Stimulated activated CD8-positive, alpha-beta memory T cell treated with anti-CD3 and anti-CD28 coated beads, Interleukin-4, amount 100 ng/mL, for 48 hours (primary cell): ENCODE data around the gene TIAM2.
A peak's percentile ranks its signal among the peaks of the same experiment; 100 is the strongest.
"Not testable (repeated sequence)": the region's sequence is repeated elsewhere in the genome, so short reads cannot be mapped to it uniquely, and the experiment has no call there.

Experiments used
- DNase-seq: peaks from one replicate; pipeline ENCODE4 v3.0.0-alpha.2; 2020

Gene TIAM2

GRCh38 chr6:155066921-155067680, 72.0 kb downstream of the TIAM2 start:
- DNase-seq: no peak

GRCh38 chr6:155067956-155068615, 73.0 kb downstream of the TIAM2 start:
- DNase-seq: no peak

DNA sequence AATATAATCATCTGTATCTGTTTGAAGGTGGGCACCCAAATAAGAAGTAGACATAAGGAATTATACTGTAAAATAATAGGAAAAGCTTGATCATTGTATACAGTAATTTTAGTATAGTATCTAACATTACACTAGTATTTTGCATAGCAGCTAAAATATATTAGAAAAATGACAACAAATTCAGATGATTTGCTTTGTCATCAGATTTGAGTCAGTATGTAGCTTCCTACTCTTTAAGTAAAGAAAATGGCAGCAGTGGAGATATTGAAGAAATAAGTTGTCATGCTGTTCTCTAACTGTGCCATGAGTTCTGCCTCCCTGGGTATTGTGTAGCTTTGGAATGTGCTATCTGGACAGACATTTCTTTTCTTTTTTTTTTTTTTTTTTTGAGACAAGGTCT, 74.4 kb downstream of the TIAM2 start:
- no peak for DNase-seq

GRCh38 chr6:155075930-155076695, 81.0 kb downstream of the TIAM2 start:
- DNase-seq: no peak

DNA sequence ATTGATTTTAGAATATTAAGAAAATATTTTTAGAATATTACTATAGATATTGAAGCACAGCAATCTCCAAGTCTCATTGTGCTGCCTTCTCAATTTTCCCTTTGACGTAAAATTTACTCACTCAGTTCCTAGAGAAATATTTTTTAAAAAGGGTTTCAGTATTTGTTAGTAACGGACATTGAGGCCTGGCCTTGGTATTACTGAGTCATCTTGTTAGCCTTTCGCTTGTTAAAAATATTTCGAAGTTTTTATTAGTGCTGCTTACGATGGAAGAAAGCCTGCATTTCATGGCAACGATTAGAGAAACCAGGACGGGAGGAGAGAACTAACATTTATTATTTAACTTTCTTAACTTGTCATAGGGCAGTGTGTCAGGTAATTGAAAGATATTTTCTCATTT, 82.2 kb downstream of the TIAM2 start:
- DNase-seq: no peak

DNA sequence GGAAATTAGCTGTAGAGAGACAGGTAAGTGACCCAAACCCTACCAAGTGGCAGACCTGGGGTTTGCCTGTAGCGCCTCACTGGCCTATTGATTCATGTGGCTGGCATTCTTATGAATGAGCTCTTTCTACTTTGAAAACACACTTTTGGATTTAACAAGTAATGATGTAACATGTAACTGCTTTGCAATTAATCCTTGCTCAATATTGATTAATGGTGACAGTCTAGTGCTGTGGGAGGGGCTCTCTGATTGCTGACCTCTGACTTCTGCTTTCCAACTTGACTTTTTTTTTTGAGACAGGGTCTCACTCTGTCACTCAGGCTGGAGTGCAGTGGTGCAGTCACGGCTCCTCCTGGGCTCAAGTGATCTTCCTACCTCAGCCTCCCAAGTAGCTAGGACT, 82.7 kb downstream of the TIAM2 start:
- DNase-seq: no peak

DNA sequence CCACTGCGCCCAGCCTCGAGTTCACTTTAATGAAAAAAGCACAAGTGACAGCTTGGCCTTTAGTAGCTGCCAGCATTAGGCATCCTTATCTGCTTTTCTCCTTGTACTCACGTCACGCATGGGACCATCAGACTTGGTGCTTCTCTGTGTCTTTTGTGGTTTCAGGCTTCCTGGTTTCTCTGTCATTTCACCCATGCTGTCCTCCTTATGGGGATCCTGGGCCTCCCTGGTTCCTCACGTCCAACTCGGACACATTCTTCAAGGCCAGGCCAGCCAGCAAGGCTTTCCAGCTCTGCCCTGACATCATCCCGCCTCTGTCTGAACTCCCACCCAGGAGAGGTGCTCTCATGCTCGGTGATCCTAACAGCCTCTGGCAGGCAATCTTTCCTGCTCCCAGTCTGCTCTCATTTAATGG, 83.2 kb downstream of the TIAM2 start:
- DNase-seq: no peak

GRCh38 chr6:155079985-155080452, 84.9 kb downstream of the TIAM2 start:
- peak; percentile 57 for DNase-seq

DNA sequence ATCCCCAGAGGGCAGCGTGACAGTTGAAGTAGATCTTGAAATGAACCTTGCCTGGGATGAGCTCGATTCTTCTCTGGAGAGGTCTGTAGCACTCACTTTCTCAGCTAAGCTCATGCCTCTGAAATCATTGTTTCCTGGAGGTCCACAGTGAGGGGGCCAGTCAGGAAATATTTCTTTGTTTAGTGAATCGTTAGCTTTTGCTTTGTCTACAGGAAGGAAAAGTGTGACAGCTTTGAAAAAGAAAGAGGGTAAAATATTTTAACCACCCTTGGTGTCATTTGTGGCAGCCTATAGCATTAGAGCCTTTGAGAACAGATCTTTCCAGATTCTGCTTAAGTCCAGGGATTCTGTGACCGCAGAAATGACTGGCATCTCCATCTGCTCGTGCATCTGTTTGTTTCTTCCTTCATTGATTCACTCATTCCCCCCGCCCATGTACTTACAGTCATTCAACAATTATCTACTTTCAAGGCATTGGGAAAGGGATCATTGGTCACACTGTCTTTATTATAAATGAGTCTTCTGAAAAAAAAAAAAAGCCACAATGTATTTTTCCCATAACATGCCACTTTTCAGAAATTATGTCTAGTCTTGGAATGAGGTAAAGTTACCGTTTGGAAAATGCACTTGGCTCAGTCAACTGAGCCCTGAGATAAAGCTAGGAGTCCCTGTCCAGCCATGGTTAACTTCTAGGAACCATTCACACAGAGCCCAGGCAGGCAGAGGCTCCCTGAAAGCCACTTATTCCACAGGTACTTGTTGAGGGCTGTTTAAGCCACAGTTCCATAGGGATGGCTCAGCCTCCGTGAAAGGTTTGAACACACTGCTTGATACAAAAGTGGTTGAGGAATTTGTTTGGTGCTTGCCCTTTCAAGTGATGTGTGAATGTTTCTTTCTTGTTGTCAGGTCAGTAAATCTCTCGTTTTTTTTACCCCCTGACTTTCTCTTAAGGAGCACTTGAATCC, 86.0 kb downstream of the TIAM2 start:
- DNase-seq: no peak

DNA sequence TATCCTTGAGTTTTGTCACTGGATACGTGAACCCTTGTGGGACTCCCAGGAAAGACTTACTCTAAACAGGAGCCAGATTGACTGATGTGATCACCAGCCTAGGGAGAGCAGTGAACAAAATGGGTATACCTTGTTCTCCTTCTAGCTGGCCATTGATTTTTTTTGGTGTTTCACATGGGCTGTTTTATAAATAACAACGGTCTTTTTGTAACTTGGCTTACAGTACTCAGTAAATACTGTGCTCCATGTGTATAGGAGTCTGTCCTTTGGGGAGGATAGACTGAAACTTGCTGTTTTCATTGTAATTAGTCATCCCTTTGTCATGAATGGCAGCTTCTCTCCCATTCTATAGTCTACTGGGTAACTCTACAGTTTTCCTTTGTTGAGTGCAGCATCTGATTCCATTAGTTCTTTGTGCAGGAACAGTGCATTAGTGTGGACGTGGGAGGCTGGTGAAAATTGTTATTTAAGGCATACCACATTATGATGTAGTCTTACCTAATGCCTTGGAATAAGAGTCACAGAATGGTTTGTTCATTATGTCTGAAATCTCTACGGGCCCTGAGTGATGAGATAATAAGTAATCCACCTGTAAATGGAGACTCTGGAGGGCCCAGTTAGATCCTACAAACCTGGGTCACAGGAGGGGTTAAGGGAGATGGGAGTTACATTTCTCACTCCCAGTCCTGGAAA, 89.5 kb downstream of the TIAM2 start:
- DNase-seq: no peak

DNA sequence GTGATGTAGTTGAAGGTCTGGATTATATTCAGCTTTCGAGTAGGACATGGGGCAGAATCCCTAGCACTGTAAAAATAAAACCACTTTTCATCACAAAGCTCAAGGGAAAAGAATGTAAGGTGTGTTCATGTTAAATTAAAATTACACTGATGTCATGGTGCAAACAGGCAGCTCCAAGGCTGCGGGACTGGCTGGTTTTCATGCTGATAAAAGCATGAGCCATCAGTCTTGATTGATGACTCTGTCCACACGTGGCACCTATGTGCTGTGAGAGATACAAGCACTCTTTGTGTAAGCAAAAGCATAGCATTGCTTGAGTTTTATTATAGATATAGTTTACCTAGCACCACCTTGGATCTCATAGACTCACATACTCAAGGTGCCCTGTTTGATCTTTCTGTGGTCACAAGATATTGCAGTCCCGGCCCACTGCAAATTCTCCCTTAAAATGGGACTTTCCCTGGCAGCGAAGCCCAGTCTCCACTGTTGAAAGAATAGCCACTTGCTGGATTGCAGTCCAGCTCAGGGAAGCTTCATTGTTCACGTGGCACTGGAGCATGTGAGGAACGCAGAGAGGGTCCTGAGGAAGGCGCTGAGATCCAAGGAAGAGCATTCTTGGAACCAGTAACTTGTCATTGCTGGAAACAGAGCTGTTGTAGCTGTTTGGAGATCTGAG, 90.6 kb downstream of the TIAM2 start:
- no peak for DNase-seq

DNA sequence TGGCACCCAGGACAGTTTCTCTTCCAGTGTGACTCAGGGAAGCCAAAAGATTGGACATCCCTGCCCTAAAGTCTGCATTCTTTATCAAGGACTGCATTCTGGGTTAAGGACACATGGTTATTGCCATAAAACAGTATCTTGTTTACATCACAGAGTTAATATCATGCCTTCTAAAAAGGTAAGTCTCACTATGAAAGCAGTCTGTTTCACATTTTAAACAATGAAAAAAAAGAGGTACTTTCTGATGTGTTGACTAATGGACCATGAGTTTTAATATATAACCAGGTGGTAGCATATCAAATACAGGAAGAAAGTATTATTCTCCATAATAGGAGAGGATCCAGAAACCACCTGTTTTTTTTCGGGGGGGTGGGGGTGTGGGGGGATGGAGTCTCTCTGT, 93.7 kb downstream of the TIAM2 start:
- DNase-seq: no peak

DNA sequence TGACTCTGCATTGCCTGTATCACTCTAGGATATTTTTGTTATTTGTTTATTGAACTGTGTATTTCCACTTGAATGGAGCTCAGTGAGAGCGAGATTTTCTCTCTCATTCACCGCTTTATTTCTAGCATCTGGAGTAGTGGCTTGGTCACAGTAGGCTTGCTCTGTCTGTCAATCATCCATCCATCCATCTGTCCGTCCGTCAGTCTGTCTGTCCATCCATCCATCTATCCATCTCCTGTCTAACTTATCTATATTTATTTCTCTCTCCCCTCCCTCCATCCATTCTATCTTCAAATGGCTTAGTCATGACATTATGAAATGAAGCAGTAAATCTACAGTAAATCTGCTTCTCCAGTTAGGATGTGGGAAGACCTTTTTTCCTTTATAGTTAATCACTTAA, 94.6 kb downstream of the TIAM2 start:
- DNase-seq: no peak

DNA sequence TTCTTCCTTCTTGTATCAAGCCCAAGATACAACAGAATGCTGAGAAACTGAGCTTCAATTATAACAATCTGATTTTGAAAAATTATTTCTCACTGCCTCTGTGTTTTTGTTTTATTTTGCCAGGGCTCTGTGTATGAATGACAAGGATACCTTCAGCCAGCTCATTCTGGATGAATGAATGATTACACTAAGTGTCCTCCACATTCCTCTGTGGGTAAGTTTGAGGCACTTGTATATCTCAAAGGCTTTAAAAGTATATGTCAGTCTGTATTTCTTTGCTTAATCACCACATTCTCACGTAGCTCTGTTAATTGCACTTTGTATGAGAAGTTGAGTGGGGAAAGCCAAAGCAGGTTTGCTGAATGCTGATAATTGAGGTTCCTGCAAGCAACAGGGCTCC, 95.1 kb downstream of the TIAM2 start:
- DNase-seq: no peak

DNA sequence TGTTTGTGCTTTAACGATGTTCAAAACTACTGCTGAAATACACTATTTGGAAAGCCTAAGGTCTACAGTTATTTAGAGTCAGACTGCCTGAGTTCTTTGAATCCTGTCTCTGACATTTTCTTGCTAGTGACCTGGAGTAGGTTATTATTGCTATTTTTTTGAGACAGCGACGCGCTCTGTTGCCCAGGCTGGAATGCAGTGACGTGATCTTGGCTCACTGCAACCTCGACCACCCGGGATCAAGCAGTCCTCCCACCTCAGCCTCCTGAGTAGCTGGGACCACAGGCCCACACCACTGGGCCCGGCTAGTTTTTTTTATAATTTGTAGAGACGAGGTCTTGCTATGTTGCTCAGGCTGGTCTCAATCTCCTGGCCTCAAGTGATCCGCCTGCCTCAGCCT, 96.6 kb downstream of the TIAM2 start:
- DNase-seq: no peak

DNA sequence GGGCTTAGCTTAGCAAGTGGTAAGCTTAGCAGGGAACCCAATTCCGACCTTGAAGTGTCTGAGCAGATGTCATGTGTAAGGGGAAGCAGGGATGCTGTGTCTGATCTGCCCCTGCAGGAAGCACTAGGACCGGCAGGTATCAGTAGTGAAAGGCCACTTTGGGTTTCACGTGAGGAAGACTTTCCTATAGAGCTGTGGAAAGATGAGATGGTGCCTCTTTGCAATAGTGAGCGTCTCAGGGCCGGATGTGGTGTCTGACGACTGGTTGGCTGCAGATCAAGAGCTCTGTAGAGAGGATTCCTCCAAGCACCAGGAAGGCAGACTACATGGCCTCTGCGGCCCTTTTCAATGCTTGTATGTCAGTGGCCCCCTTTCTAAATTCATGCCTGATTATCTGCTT, 98.3 kb downstream of the TIAM2 start:
- DNase-seq: no peak

DNA sequence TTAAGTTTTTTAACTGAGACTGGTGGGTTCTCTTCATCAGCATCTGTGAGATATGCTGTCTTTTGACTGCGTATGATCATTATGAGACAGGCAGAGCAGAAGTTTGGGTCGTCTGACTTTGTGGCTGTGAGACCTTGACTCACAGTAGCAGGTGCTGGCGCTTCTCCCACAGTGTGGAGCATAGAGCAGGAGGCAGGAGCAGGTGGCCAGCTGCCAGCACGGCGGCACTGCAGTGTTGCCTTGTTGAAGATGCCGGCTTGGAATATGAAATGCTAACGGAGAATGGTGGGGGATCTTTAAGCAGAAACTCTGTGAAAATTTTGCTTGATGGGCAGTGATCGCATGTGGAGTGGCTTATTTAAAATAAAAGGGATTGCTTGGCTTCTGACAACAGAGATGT, 105.0 kb downstream of the TIAM2 start:
- DNase-seq: no peak

- no peak for DNase-seq
Observed at GRCh38 chr6:155100591-155100990, 105.5 kb downstream of the TIAM2 start.

GRCh38 chr6:155103083-155103645, 108.0 kb downstream of the TIAM2 start:
- DNase-seq: not testable (repeated sequence)

DNA sequence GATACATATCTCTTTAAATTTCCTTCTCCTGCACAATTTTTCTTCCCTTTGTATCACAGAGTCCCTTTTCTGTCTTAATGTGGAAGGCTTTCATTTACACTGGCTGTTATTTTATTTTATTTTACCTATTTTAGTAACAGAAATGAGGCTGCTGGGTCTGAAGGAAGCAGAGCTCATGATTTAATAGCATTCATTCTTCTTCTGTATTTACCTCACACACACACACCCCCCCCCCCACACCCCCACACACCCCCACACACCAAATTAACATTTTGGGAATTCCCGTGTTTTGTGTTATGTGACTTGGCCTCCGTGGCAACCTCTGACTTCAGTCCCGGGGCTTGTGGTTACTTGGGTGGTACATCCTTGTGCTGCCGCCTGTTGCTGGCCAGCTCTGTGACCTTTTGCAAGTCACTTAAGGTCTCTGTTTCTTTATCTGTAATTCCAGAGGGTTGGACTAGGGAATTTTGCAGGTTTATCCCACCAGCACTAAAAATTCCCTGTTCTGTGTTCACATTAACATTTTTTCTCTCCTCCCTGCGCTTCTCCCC, 108.8 kb downstream of the TIAM2 start:
- no peak for DNase-seq
